Testis (tissue), 2 donors: Measurements from ENCODE around the gene REST.

Source experiments
- CTCF ChIP-seq, 3 experiments: fragments of 450-650 bp in 2 of 3; fragments of 200-600 bp in 1 of 3; sonication (generic) in 1 of 3; IDR thresholded peaks; one replicate each; pipeline ENCODE4 v1.5.1; 2016 to 2019; ENCODE audit warnings: antibody characterized with exemption in 3 of 3, mild to moderate bottlenecking in 2 of 3, moderate library complexity in 1 of 3
- POLR2A ChIP-seq: fragments of 450-650 bp; IDR thresholded peaks from one replicate; pipeline ENCODE4 v1.6.1; 2017; ENCODE audit warnings: antibody characterized with exemption, mild to moderate bottlenecking, moderate library complexity

- TF ChIP-seq CTCF (IDR thresholded peaks at IDR 0.05) (no peak), POLR2A (no peak)
Observed at GRCh38 chr4:56937262-56937661, 29.6 kb downstream of the REST start.
